Dermis microvascular lymphatic vessel endothelial cell (primary cell): ENCODE data around the gene HFE. TPM values are rescaled to one million over a fixed set of nuclear protein-coding genes. Genes with fewer than 3 reads are reported as not detected.

ENCODE experiments used
- DNase-seq, 2 donors: peaks; one replicate each; pipeline versions ENCODE4 v3.0.0 to v3.0.0-alpha.2; 2010; ENCODE audit warnings: low read depth in 2 of 2
- total RNA-seq: library from RNA; depleted of rRNA; stranded (reverse); fragments of >200 nt; gene quantifications from 2 replicates; pipeline ENCODE4 v1.2.1, GENCODE V29; 2014

HFE gene
- total RNA-seq, 1 donor from 2014 or later = 2.4 TPM

DNA sequence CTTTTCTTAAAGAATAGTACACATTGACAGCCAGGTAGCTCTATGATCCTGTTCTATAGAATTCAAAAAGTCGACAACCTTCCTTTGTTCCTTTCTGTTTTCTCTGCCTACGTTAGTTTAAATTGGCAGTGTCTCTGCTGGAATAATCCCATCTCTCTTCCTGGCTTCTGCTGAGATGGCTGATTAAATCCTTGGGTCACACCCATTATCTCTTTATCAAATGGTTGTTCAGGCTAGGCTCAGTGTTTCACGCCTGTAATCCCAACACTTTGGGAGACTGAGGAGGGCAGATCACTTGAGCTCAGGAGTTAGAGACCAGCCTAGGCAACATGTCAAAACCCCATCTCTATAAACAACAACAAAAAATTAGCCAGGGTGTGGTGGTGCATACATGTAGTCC is 44.4 kb downstream of the HFE start:
- DNase-seq = no peak

DNA sequence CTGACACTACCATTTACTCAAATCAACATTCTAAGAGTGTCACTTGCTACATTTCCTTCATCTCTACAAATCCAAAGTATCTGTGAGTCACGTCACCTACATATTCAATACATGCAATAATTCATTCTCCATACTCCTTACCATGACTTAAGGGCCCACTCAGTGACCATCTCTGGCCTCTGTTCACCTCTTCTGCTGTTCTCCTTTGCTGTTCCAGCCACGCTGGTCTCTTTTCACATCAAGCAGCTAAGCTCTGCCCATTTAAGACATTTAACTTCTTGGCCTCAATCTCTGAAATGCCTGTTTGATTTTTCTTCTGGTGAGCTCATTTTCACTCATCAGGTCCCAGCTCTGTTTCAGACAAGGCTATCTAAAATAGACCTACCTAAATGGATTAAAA is 46.5 kb downstream of the HFE start:
- DNase-seq = no peak

DNA sequence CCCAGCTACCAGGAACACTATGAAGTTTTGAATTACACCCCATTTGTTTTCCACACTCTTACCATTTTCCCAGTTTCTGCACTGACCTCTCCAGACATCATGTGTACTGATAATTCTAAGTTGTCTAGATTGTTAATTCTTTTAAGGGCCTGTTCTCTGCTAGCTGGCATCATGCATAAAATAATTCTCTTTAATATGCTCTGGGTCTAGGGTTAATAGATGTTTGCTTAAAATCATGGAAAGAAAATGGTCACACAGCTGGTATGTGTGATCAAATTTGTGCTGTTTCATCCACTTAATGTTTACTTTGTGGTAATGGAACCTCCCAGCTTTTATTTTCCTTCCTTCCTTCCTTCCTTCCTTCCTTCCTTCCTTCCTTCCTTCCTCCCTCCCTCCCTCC is 49.1 kb downstream of the HFE start:
- DNase-seq = no peak

DNA sequence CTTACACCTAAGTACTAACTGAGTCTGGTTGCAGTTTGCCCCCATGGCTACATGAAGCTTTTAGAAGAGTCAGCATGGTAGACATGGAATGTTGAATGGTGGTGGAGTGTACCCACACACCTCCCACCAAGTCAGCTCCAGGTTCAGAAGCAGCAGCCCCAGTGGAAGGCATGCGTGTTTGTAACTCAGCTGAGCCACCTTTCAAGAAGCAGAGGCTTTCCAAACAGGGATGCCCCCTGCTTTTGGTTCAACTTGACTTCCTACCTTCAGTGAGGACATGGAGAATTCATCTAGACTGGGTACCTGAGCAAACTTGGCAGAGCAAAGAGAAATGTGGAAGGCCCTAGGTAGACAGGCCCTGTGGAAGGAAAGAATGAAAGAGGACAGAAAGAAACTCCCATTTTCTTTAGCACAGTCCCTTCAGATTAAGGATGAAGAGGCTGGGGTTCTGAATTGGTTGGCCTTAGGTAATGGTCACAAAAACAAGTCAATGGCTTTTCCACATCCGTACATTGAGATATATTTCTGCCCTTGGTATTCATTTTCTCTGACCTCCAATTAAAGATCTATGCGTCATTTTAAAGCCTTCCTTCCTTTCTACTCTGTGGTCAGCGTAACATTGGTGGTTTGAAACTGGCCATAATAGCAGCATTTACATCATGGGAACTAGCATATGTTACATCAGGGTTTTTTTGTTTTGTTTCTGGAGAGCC is 53.2 kb downstream of the HFE start:
- DNase-seq = peak in 1 of 2 donors; percentile 41

DNA sequence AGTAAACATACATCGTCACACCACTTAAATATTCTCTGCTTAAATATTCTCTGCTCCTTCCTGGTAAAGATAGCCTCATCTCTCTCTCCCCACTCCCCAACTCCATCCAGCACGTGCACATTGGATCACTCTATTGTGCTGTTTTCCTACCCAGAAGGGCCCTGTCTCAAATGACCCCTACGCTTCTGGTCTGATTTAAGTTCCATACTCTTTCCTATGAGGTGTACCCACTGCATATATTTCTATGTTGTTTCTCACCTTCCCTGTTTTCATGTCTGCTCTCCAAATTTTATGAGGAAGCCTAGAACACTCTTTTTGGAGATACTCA is 53.7 kb downstream of the HFE start:
- DNase-seq = no peak

DNA sequence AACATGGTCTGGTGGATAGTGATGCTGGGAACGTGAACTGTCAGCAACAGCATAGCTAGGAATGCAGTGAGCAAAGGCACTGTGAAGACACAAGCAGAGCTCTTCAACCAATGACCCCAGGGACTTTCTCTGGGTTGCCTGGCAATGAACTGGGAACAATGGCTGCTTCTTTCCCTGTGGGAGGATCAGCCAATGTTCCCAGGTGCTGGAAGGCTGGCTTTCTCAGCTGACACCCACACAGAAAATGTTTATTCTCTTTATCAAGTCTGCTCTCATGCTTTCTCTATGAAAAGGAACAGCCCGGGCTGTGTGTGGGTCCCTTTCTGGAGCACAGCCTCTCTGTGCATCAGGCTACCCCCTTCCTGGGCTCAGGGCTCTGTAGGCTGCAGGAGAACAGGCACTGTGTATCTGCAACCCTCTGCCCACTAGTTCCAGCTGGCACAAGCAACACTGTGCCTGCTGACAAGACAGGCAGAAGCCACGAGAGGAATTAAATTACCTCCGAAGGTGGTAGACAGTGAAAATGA is 54.2 kb downstream of the HFE start:
- DNase-seq = no peak

DNA sequence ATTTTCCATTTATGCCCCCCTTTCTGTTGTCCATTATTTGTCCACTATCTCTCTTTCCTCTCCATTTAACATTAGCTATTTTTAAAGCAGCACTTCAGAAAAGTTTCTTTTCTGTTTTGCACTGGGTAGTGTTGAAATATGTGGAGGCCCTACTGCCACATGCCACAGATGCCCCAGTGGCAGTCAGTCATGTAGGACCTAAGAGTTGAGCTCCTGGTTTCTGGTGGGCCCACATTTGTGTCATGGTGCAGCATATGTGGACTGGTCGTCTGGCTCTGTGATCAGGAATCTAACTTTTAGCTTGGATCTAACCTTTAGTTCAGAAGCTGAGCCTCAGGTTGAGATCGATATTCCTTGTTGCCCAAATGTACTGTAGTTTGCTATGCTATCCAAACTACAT is 54.8 kb downstream of the HFE start:
- no peak for DNase-seq

Other genes starting within 250 kb of the HFE start
- gene SLC17A3, start 213.2 kb upstream of the HFE start, total RNA-seq = not detected in 2 replicates
- gene SLC17A2, start 156.7 kb upstream of the HFE start, total RNA-seq = not detected in 2 replicates
- gene TRIM38, start 124.6 kb upstream of the HFE start, total RNA-seq = 4.7 and 6.3 TPM in 2 replicates